GM12874 (cell line): Measurements from ENCODE around the gene C3orf33.

Experiments
- TF ChIP-seq, protein P1 (sequence below): IDR thresholded peaks from 2 replicates; pipeline ENCODE4 v1.5.1; 2011; ENCODE audit warnings: low read depth, mild to moderate bottlenecking, control low read depth, low read length, moderate library complexity; ENCODE audit not compliant: insufficient read depth

C3orf33 gene

DNA sequence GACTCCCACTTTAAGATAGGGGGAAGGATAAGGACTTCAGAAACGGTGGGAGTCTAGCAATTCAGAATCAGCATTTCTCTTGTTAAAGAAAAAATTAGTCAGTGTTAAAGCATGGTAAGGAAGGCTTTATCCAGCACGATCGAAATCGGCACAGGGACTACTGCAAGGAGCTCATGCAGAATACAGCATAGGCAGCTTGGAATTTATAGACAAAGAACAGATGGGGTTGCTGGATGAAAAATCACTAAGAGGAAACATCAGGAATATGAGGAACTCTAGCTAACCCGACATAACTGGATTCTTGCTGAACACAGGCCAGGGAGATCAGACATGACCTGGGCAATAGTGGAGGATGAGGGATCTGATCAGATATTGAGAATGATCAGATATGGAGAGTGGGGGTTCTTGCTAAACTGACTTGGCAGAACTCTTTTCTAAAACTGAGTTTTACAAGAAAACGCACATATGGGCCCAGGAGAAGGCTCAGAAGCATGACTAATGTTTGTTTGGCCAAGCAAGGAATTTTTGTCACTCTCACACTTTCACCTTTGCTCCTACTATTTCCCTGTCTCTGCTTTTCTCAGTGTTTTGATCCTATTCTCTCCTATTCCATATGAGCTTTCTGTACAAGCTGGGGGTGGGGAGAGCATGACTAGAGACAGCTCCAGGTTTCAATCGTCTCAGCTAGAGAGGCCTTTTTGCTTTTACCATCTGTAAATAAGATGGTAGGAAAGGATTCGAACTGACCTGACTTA, 57.3 kb downstream of the C3orf33 start:
- TF ChIP-seq, protein P1, sequence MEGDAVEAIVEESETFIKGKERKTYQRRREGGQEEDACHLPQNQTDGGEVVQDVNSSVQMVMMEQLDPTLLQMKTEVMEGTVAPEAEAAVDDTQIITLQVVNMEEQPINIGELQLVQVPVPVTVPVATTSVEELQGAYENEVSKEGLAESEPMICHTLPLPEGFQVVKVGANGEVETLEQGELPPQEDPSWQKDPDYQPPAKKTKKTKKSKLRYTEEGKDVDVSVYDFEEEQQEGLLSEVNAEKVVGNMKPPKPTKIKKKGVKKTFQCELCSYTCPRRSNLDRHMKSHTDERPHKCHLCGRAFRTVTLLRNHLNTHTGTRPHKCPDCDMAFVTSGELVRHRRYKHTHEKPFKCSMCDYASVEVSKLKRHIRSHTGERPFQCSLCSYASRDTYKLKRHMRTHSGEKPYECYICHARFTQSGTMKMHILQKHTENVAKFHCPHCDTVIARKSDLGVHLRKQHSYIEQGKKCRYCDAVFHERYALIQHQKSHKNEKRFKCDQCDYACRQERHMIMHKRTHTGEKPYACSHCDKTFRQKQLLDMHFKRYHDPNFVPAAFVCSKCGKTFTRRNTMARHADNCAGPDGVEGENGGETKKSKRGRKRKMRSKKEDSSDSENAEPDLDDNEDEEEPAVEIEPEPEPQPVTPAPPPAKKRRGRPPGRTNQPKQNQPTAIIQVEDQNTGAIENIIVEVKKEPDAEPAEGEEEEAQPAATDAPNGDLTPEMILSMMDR = no peak

DNA sequence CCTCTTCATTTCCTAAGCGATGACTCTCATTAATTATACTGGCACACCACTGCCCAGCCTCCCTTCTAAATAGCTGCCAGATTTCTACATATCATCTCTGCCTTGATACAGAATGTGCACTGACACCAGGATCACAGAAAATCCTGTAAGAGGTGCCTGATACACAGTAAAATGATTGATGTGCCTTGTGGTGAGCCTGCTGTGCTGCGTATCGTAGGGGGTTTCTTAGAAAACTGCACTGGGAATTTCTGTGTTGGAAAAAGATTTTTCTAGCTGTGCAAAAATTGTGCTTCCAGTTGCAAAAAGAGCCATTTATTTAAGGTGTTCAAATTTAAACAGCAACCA, 58.2 kb downstream of the C3orf33 start:
- TF ChIP-seq, protein P1 = no peak

DNA sequence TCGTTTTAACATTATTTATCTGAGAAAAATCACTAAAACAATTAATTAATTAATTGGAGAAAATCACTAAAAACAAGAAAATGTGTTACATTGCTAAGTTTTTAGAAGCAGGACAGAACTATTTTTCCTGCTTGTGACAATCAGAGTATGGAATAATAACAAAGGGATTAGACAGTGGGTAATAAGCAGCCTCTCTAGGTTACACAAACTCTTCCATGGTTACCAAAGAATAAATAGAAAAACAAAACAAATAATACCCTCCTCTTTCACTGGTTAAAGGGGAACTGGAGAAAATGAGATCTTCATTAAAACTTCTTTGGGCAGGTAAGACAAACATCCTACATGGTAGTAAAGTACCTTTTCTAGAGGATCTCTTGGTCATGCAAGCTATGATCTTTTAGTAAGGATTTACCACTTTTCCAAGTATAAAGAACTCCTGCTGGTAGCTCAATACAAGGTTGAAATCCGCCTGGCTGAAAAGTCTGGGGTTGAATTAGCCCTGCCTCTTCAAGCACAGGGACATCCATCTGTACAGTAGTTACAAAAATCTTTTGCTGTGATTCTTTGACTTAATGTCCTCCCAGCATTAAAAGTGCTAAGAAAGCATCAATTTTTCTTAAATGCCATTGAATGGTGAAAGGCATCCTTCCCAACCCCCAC, 58.7 kb downstream of the C3orf33 start:
- TF ChIP-seq, protein P1 = no peak

DNA sequence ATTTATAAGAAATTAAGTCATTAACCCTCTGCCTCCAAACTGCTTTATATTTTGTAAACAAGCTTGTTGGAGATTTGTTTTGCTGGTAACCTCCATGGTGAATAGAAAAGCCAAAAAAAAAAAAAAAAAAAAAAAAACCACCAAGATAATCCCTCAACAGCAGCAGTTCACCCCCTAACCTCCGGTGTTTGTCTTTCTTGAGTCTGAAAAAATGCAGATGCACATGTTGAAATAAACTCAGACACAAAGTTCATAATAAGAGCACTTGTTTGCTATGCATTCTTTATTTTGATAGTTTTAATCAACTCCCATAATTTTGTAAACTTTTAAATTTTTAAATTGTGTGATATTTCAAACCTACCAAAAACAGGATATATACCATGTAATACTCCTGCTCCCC, 59.4 kb downstream of the C3orf33 start:
- TF ChIP-seq, protein P1 = no peak

DNA sequence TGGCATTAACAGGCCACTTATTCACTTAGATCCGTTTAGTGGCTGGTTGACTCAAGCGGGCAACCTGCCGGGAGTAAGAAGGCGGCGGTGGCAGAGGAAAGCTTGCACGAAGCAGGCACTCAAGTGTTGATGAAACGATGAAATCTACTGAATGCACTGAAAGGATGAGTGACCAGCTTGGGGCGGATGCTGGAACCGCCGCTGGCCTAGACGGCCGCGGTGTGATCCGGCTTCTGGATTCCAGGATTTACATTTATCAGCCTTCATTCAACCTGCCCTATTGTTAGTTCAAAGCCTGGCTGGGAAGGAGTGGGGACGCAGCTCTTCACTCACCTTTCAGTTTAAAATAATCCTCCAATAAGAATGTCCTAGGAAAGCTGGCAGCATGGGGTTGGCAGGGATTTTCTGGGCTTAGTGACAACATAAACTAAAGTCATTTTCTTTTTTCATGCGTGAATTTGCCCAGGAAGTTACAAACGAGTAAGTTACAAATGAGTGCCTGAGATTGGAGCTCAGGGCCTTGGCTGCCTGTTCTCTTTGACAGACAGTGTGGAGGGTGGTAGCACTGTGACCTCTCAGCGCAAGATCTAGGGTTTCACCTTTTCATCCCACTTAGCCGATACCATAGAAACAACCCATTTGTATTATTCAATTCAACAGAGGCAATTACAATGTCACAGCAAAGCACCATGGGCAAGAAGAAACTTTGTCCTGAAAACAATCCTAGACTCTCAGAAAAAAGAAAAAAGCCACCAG, 60.1 kb downstream of the C3orf33 start:
- TF ChIP-seq, protein P1 = no peak

DNA sequence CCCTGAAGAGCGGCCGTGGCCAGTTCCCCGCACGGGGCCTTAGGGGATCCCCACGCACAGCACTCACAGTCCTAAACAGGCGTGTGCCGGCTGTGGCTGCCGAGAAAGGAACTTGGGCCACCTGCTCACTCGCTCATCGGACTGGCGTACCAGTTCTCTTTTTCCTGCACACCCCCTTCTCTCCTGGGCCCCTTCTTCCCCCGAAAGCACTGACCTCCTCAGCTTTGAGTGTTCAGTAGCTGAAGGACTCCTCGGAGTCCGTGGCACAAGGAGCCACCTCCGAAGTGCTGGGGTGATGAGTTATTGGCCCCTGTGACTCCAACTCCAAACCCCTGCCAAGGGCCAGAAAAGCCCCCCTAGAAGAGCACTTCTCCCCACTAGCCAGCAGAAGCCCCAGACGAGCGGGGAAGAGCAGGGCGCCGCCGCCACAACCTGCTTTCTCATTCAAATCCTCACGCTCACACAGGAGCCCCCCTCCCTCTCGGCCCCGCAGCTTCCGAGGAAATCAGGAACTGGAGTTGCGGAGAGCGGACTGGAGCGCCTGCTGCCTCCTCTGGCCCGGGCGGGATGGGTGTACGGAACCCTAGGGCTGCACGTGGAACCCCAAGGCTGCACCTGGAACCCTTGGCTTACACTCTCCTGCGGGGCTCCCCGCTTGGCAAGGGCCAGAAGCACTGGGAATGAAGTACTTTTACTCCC, 61.3 kb downstream of the C3orf33 start, which contains the start of gene PLCH1:
PLCH1 (minus strand) TSS at position 446 of the 699 bp plus-strand sequence. CDS start 40,847 bp downstream, outside the sequence.
- TF ChIP-seq, protein P1 = no peak
